Panc1 (cell line): ENCODE measurements around the gene DCHS1. TPM values are rescaled to one million over a fixed set of nuclear protein-coding genes. Genes with fewer than 3 reads are reported as not detected.

Experiments
- ATAC-seq: fragments of 200-7000 bp; cut with Tn5 transposase; 2 replicates; pipeline ENCODE4 v1.9.1; 2020; ENCODE audit warnings: mild to moderate bottlenecking, moderate library complexity
- BruUV-seq: library from RNA; stranded (reverse); fragments of 400-500 nt; replicated peaks from 2 replicates; lab custom pipeline; 2021; lab: Mats Ljungman, UMichigan
- CTCF ChIA-PET: fragments of 300-600 bp; sonication (Branson Sonifier 250); formaldehyde crosslinking; loops from one replicate; lab custom pipeline; 2022; ENCODE audit warnings: antibody characterized with exemption; lab: Charles Lee
- POLR2A ChIA-PET: fragments of 300-600 bp; sonication (Branson Sonifier 250); formaldehyde crosslinking; loops from one replicate; lab custom pipeline; 2022; ENCODE audit warnings: antibody characterized with exemption; lab: Charles Lee
- DNase-seq: peaks from one replicate; pipeline ENCODE4 v3.0.0-alpha.2; 2010; ENCODE audit warnings: low read depth, low spot score
- H3K27ac ChIP-seq: 2 replicates; pipeline ENCODE4 v1.5.1; 2011; ENCODE audit warnings: mild to moderate bottlenecking, low read length, inconsistent platforms
- H3K27me3 ChIP-seq: fragments of 200-500 bp; sonication (Bioruptor generic); 2 replicates; pipeline ENCODE4 v1.6.0; 2014; ENCODE audit warnings: low read length, inconsistent platforms; ENCODE audit not compliant: control insufficient read depth, insufficient read depth
- H3K36me3 ChIP-seq: fragments of 200-500 bp; sonication (Bioruptor generic); 2 replicates; pipeline ENCODE4 v1.5.1; 2014; ENCODE audit warnings: inconsistent platforms, mild to moderate bottlenecking, low read length, moderate library complexity; ENCODE audit not compliant: control insufficient read depth, insufficient read depth
- H3K4me1 ChIP-seq: 2 replicates; pipeline ENCODE4 v1.5.1; 2011; ENCODE audit warnings: inconsistent platforms, mild to moderate bottlenecking, low read length, moderate library complexity; ENCODE audit not compliant: control insufficient read depth, insufficient read depth
- H3K4me3 ChIP-seq, 2 experiments: 2 replicates each; pipeline ENCODE4 v1.5.1; 2011 to 2012; ENCODE audit warnings: low read depth in 2 of 2, low read length in 2 of 2, mild to moderate bottlenecking in 2 of 2, inconsistent platforms in 1 of 2, moderate library complexity in 1 of 2
- H3K9me3 ChIP-seq: fragments of 200-500 bp; sonication (Bioruptor generic); 2 replicates; pipeline ENCODE4 v1.5.1; 2014; ENCODE audit warnings: low read depth, mild to moderate bottlenecking, inconsistent platforms, low read length, moderate library complexity; ENCODE audit not compliant: control insufficient read depth, insufficient read depth
- CTCF ChIP-seq: fragments of 450-650 bp; IDR thresholded peaks from 2 replicates; pipeline ENCODE4 v1.5.1; 2017; ENCODE audit warnings: mild to moderate bottlenecking
- POLR2AphosphoS5 ChIP-seq: IDR thresholded peaks from 2 replicates; pipeline ENCODE4 v1.6.1; 2012; ENCODE audit warnings: mild to moderate bottlenecking, low read depth, low read length, moderate library complexity
- REST ChIP-seq, 2 experiments: IDR thresholded peaks; 2 replicates each; pipeline ENCODE4 v1.6.1; 2011 to 2012; ENCODE audit warnings: low read depth in 2 of 2, control low read depth in 1 of 2, low read length in 1 of 2, mild to moderate bottlenecking in 1 of 2, moderate library complexity in 1 of 2; ENCODE audit not compliant: insufficient read depth in 1 of 2
- SIN3A ChIP-seq: IDR thresholded peaks from 2 replicates; pipeline ENCODE4 v1.6.1; 2012; ENCODE audit warnings: low read depth, mild to moderate bottlenecking, low read length, moderate library complexity, borderline replicate concordance; ENCODE audit not compliant: insufficient read depth
- TCF7L2 ChIP-seq: IDR thresholded peaks from 2 replicates; pipeline ENCODE4 v1.6.1; 2011; ENCODE audit warnings: mild to moderate bottlenecking, low read depth, low read length, inconsistent platforms
- in situ Hi-C: cut with HindIII; loops from 2 replicates; pipeline ENCODE4 v1.10.0; 2016; ENCODE audit warnings: low sequenced_read_pairs, low pct_unique_long_range_greater_than_20kb
- intact Hi-C: fragments of 100-400 bp; cut with micrococcal nuclease; formaldehyde crosslinking; loops from one replicate; pipeline ENCODE4 v1.10.0; 2022; ENCODE audit not compliant: unreplicated experiment
- total RNA-seq: library from RNA; stranded (reverse); gene quantifications from one replicate; pipeline ENCODE4 v1.2.1, GENCODE V29; 2021; ENCODE audit not compliant: unreplicated experiment

The DCHS1 gene
- total RNA-seq, 1 experiment from 2014 or later, result 2.2 TPM

GRCh38 chr11:6599449-6599848 is 56.2 kb downstream of the DCHS1 start:
- Histone ChIP-seq H3K36me3 (peaks cover 12% of the 10 kb centered on the region), H3K9me3 (no peaks in the 10 kb centered on the region), H3K4me3 (no peak overlapping the region), H3K27ac (no peak overlapping the region), H3K4me1 (peaks cover 8% of the 10 kb centered on the region), H3K27me3 (no peaks in the 10 kb centered on the region)
- no peak for ATAC-seq
- intact Hi-C loops (loop anchor here (5.0 kb wide), 1 partner anchor 67 kb away; no protein-coding TSS in a partner anchor), in situ Hi-C loops (no loop called here)
- DNase-seq, result no peak
- BruUV-seq, result no TSS peak
- TF ChIP-seq SIN3A (no peak), CTCF (no peak), POLR2AphosphoS5 (no peak), TCF7L2 (no peak), REST (IDR thresholded peaks at IDR 0.05; ENCODE audit: insufficient read depth in 1 of 2, low read depth in 2 of 2, low read length in 1 of 2) (no peak)
- CTCF ChIA-PET, result no interaction called here
- POLR2A ChIA-PET, result interaction anchor here (0.6 kb wide), 1 partner anchor 103 kb away, joined by 8 read pairs; the partner anchor contains the start of gene DNHD1

GRCh38 chr11:6598555-6598954 is 57.1 kb downstream of the DCHS1 start:
- TF ChIP-seq POLR2AphosphoS5, result no peak
- TF ChIP-seq REST (IDR thresholded peaks at IDR 0.05; ENCODE audit: insufficient read depth in 1 of 2, low read depth in 2 of 2, low read length in 1 of 2), result no peak
- no peak for TF ChIP-seq TCF7L2
- no peak for TF ChIP-seq CTCF
- no peak for TF ChIP-seq SIN3A
- BruUV-seq, result no TSS peak
- no peak for ATAC-seq
- intact Hi-C loops, result loop anchor here (5.0 kb wide), 1 partner anchor 66 kb away; no protein-coding TSS in a partner anchor
- Histone ChIP-seq H3K4me1 (peaks cover 8% of the 10 kb centered on the region), H3K4me3 (no peak overlapping the region), H3K9me3 (no peaks in the 10 kb centered on the region), H3K27me3 (no peaks in the 10 kb centered on the region), H3K27ac (no peak overlapping the region), H3K36me3 (peaks cover 17% of the 10 kb centered on the region)
- ChIA-PET CTCF (no interaction called here), POLR2A (no interaction called here)
- in situ Hi-C loops, result no loop called here
- no peak for DNase-seq
